Measurements from ENCODE around the gene PLD2.

DNA sequence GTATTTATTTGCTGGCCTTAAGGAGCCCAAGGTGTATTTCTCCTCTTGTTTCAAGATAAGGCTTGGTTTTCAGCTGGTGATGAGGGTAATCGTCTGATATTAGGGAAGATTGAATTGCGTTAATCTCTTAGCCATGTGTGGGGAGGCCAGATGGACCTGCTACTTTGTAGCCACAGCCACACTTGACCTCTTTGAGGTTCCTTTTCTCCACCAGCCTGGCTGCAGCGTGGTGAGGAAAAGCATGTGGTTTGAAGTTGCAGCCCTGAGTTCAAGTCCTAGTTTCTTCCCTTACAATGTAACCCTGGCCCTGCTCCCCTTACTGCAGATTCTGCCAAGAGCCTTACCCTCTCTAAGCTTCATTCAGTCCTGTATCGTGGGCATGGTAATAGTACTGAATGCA lies 29.3 kb downstream of the PLD2 start:
- TF ChIP-seq, protein P1, sequence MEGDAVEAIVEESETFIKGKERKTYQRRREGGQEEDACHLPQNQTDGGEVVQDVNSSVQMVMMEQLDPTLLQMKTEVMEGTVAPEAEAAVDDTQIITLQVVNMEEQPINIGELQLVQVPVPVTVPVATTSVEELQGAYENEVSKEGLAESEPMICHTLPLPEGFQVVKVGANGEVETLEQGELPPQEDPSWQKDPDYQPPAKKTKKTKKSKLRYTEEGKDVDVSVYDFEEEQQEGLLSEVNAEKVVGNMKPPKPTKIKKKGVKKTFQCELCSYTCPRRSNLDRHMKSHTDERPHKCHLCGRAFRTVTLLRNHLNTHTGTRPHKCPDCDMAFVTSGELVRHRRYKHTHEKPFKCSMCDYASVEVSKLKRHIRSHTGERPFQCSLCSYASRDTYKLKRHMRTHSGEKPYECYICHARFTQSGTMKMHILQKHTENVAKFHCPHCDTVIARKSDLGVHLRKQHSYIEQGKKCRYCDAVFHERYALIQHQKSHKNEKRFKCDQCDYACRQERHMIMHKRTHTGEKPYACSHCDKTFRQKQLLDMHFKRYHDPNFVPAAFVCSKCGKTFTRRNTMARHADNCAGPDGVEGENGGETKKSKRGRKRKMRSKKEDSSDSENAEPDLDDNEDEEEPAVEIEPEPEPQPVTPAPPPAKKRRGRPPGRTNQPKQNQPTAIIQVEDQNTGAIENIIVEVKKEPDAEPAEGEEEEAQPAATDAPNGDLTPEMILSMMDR (IDR thresholded peaks at IDR 0.05): no peak
- TF ChIP-seq POLR2A (IDR thresholded peaks at IDR 0.05) (no peak), EP300 (IDR thresholded peaks at IDR 0.05) (no peak), POLR2AphosphoS5 (IDR thresholded peaks at IDR 0.05) (no peak)

Data from suprapubic skin (tissue), 4 donors.